GM23338 (cell line): ENCODE results near the gene CELSR1. TPM values are rescaled to one million over a fixed set of nuclear protein-coding genes. Genes with fewer than 3 reads are reported as not detected.

Source experiments
- ATAC-seq: fragments of 200-7000 bp; cut with Tn5 transposase; 3 replicates; pipeline ENCODE4 v1.9.1; 2020
- DNase-seq: peaks from one replicate; pipeline ENCODE4 v3.0.0-alpha.2; 2015; ENCODE audit warnings: low spot score
- H2AFZ ChIP-seq: fragments of 200-600 bp; sonication (generic); 2 replicates; pipeline ENCODE4 v1.8.0; 2016; ENCODE audit warnings: antibody characterized with exemption, mild to moderate bottlenecking, moderate library complexity
- H3F3A ChIP-seq: fragments of 200-600 bp; sonication (generic); replicated peaks from 2 replicates; pipeline ENCODE4 v1.8.0; 2017; ENCODE audit warnings: antibody characterized with exemption, mixed run types, low read depth
- H3K27ac ChIP-seq: fragments of 200-600 bp; sonication (generic); 2 replicates; pipeline ENCODE4 v1.6.1; 2016; ENCODE audit warnings: low read depth
- H3K27me3 ChIP-seq: fragments of 200-600 bp; sonication (generic); 2 replicates; pipeline ENCODE4 v1.8.0; 2016; ENCODE audit warnings: mild to moderate bottlenecking, mixed run types, moderate library complexity; ENCODE audit not compliant: insufficient read depth
- H3K36me3 ChIP-seq: fragments of 200-600 bp; sonication (generic); 2 replicates; pipeline ENCODE4 v1.8.0; 2016; ENCODE audit warnings: mild to moderate bottlenecking; ENCODE audit not compliant: insufficient read depth
- H3K4me1 ChIP-seq: fragments of 200-600 bp; sonication (generic); 2 replicates; pipeline ENCODE4 v1.8.0; 2016; ENCODE audit warnings: mild to moderate bottlenecking, moderate library complexity; ENCODE audit not compliant: insufficient read depth
- H3K4me2 ChIP-seq: fragments of 200-600 bp; sonication (generic); 2 replicates; pipeline ENCODE4 v1.7.1; 2017; ENCODE audit warnings: mixed run types
- H3K4me3 ChIP-seq: fragments of 200-600 bp; sonication (generic); 2 replicates; pipeline ENCODE4 v1.6.1; 2016; ENCODE audit warnings: mixed run types
- H3K79me2 ChIP-seq: fragments of 200-600 bp; sonication (generic); replicated peaks from 2 replicates; pipeline ENCODE4 v1.8.0; 2017; ENCODE audit warnings: mild to moderate bottlenecking; ENCODE audit not compliant: insufficient read depth
- H3K9me2 ChIP-seq: fragments of 200-600 bp; sonication (generic); 2 replicates; pipeline ENCODE4 v1.8.0; 2017; ENCODE audit not compliant: insufficient read depth
- H4K20me1 ChIP-seq: fragments of 200-600 bp; sonication (generic); replicated peaks from 2 replicates; pipeline ENCODE4 v1.8.0; 2017; ENCODE audit warnings: mild to moderate bottlenecking; ENCODE audit not compliant: insufficient read depth
- H3K27ac Mint-ChIP-seq: 2 replicates; pipeline ENCODE4 v1.8.0; 2020; ENCODE audit warnings: inconsistent platforms, mild to moderate bottlenecking, moderate library complexity, mixed read lengths
- H3K27me3 Mint-ChIP-seq: 3 replicates; pipeline ENCODE4 v1.8.0; 2022; ENCODE audit warnings: low read depth, mild to moderate bottlenecking, moderate library complexity, mixed read lengths, inconsistent platforms; ENCODE audit not compliant: insufficient read depth, poor library complexity
- H3K36me3 Mint-ChIP-seq: 3 replicates; pipeline ENCODE4 v1.8.0; 2021; ENCODE audit warnings: low read depth, mild to moderate bottlenecking, inconsistent platforms, moderate library complexity, mixed read lengths
- H3K4me1 Mint-ChIP-seq: 3 replicates; pipeline ENCODE4 v1.8.0; 2020; ENCODE audit warnings: mild to moderate bottlenecking, inconsistent platforms, mixed read lengths
- H3K4me3 Mint-ChIP-seq: 3 replicates; pipeline ENCODE4 v1.8.0; 2021; ENCODE audit warnings: moderate library complexity, mild to moderate bottlenecking, inconsistent platforms, mixed read lengths
- H3K9me3 Mint-ChIP-seq: 3 replicates; pipeline ENCODE4 v1.8.0; 2020; ENCODE audit warnings: moderate library complexity, mild to moderate bottlenecking, inconsistent platforms, mixed read lengths
- CREB1 ChIP-seq: fragments of 250-450 bp; sonication (Bioruptor Pico); IDR thresholded peaks from 2 replicates; pipeline ENCODE4 v1.5.0; 2020; ENCODE audit warnings: low read depth, mild to moderate bottlenecking, moderate library complexity
- EZH2 ChIP-seq: fragments of 200-600 bp; sonication (generic); IDR thresholded peaks from one replicate; pipeline ENCODE4 v1.8.0; 2017; ENCODE audit warnings: antibody characterized with exemption, mild to moderate bottlenecking, low read depth; ENCODE audit not compliant: unreplicated experiment
- EZH2phosphoT487 ChIP-seq: fragments of 200-600 bp; sonication (generic); IDR thresholded peaks from one replicate; pipeline ENCODE4 v1.8.1; 2018; ENCODE audit warnings: antibody characterized with exemption; ENCODE audit not compliant: unreplicated experiment
- JUNB ChIP-seq: IDR thresholded peaks from one replicate; pipeline ENCODE4 v1.6.1; 2016; ENCODE audit warnings: antibody characterized with exemption; ENCODE audit not compliant: unreplicated experiment
- NANOG ChIP-seq: IDR thresholded peaks from 2 replicates; pipeline ENCODE4 v1.6.1; 2016; ENCODE audit warnings: antibody characterized with exemption, borderline replicate concordance
- POLR2AphosphoS5 ChIP-seq: IDR thresholded peaks from 2 replicates; pipeline ENCODE4 v1.6.1; 2016; ENCODE audit warnings: antibody characterized with exemption, low read depth
- REST ChIP-seq: IDR thresholded peaks from one replicate; pipeline ENCODE4 v1.6.1; 2018; ENCODE audit warnings: antibody characterized with exemption; ENCODE audit not compliant: unreplicated experiment
- STAT1 ChIP-seq: IDR thresholded peaks from one replicate; pipeline ENCODE4 v1.6.1; 2016; ENCODE audit warnings: antibody characterized with exemption; ENCODE audit not compliant: unreplicated experiment
- ZNF114 ChIP-seq: fragments of 250-450 bp; sonication (Bioruptor Pico); IDR thresholded peaks from 2 replicates; pipeline ENCODE4 v1.5.0; 2020; ENCODE audit warnings: mild to moderate bottlenecking, moderate library complexity
- ZNF331 ChIP-seq: fragments of 250-450 bp; sonication (Bioruptor Pico); IDR thresholded peaks from 2 replicates; pipeline ENCODE4 v1.5.0; 2020; ENCODE audit warnings: low read depth, mild to moderate bottlenecking, moderate library complexity
- polyA plus RNA-seq: library from polyadenylated mRNA; unstranded; fragments of >200 nt; fragmentation: Nextera tagmentation; extraction: Ambion mirVana; gene quantifications from 2 replicates; pipeline ENCODE4 v1.2.1, GENCODE V29; 2016
- total RNA-seq: library from RNA; depleted of rRNA; stranded (reverse); fragments of >200 nt; shearing (Covaris generic); gene quantifications from 2 replicates; pipeline ENCODE4 v1.2.3, GENCODE V29; 2014
- TF ChIP-seq, protein P1 (sequence below), 2 experiments: fragments of 200-600 bp in 1 of 2; sonication (generic) in 1 of 2; conservative IDR thresholded peaks; 2 replicates each; pipeline versions ENCODE4 v1.5.1 to v1.6.1; 2016 to 2017; ENCODE audit warnings: antibody characterized with exemption in 2 of 2, low read depth in 2 of 2, mild to moderate bottlenecking in 2 of 2, moderate library complexity in 1 of 2
- TF ChIP-seq, protein P2 (sequence below): IDR thresholded peaks from 2 replicates; pipeline ENCODE4 v1.6.1; 2016; ENCODE audit warnings: antibody characterized with exemption
- TF ChIP-seq, protein P3 (sequence below): fragments of 250-450 bp; sonication (Bioruptor Pico); IDR thresholded peaks from 2 replicates; pipeline ENCODE4 v1.5.0; 2020; ENCODE audit warnings: mild to moderate bottlenecking, moderate library complexity

The CELSR1 gene
- total and polyA plus RNA-seq, 2 experiments from 2014 or later, result 4.8 to 20.4 TPM

DNA sequence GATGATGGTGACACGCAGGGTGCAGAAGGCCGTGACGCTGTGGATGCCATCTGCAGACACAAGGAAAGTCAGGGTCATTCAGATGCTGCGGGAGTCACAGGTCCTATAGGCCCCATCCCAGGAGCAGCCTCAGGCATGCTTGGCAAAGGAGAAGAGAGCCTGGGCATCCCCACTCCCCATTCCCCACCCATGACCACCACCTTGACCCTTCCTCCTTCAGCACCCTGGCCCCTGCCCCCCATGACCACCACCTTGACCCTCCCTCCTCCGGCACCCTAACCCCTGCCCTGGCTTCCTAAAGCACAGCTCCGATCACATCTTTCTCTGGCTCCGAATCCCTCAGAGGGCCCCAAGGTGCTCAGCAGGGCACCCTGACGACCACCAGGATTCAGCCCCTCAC is 73.1 kb downstream of the CELSR1 start:
- peaks cover 7% of the 10 kb centered on the region; the same call in 1 of the 3 replicates for H3K36me3 Mint-ChIP-seq
- ATAC-seq, result no peak
- Histone ChIP-seq H3K36me3 (no peaks in the 10 kb centered on the region), H3K4me1 (no peaks in the 10 kb centered on the region), H3K9me2 (no peaks in the 10 kb centered on the region), H3K27ac (no peak overlapping the region), H3K79me2 (no peaks in the 10 kb centered on the region), H3K27me3 (no peaks in the 10 kb centered on the region), H3K4me2 (no peak overlapping the region), H2AFZ (no peak overlapping the region), H3F3A (no peaks in the 10 kb centered on the region), H4K20me1 (no peaks in the 10 kb centered on the region), H3K4me3 (no peak overlapping the region)
- H3K4me3 Mint-ChIP-seq, result no peak overlapping the region
- peaks cover 9% of the 10 kb centered on the region; the same call in 2 of the 3 replicates for H3K4me1 Mint-ChIP-seq
- peaks cover 5% of the 10 kb centered on the region; the same call in 2 of the 3 replicates for H3K9me3 Mint-ChIP-seq
- H3K27me3 Mint-ChIP-seq, result peaks cover 12% of the 10 kb centered on the region
- H3K27ac Mint-ChIP-seq, result no peak overlapping the region
- no peak for DNase-seq
- TF ChIP-seq ZNF331 (CRISPR knock-in tag) (no peak), POLR2AphosphoS5 (no peak), NANOG (no peak), JUNB (no peak), EZH2phosphoT487 (no peak), CREB1 (CRISPR knock-in tag) (no peak), EZH2 (no peak), STAT1 (no peak), REST (no peak), ZNF114 (CRISPR knock-in tag) (no peak)
- TF ChIP-seq, protein P1, sequence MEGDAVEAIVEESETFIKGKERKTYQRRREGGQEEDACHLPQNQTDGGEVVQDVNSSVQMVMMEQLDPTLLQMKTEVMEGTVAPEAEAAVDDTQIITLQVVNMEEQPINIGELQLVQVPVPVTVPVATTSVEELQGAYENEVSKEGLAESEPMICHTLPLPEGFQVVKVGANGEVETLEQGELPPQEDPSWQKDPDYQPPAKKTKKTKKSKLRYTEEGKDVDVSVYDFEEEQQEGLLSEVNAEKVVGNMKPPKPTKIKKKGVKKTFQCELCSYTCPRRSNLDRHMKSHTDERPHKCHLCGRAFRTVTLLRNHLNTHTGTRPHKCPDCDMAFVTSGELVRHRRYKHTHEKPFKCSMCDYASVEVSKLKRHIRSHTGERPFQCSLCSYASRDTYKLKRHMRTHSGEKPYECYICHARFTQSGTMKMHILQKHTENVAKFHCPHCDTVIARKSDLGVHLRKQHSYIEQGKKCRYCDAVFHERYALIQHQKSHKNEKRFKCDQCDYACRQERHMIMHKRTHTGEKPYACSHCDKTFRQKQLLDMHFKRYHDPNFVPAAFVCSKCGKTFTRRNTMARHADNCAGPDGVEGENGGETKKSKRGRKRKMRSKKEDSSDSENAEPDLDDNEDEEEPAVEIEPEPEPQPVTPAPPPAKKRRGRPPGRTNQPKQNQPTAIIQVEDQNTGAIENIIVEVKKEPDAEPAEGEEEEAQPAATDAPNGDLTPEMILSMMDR (conservative IDR thresholded peaks at IDR 0.05; ENCODE audit: low read depth in 2 of 2), result no peak
- TF ChIP-seq, protein P2, sequence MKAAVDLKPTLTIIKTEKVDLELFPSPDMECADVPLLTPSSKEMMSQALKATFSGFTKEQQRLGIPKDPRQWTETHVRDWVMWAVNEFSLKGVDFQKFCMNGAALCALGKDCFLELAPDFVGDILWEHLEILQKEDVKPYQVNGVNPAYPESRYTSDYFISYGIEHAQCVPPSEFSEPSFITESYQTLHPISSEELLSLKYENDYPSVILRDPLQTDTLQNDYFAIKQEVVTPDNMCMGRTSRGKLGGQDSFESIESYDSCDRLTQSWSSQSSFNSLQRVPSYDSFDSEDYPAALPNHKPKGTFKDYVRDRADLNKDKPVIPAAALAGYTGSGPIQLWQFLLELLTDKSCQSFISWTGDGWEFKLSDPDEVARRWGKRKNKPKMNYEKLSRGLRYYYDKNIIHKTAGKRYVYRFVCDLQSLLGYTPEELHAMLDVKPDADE, result no peak
- TF ChIP-seq, protein P3, sequence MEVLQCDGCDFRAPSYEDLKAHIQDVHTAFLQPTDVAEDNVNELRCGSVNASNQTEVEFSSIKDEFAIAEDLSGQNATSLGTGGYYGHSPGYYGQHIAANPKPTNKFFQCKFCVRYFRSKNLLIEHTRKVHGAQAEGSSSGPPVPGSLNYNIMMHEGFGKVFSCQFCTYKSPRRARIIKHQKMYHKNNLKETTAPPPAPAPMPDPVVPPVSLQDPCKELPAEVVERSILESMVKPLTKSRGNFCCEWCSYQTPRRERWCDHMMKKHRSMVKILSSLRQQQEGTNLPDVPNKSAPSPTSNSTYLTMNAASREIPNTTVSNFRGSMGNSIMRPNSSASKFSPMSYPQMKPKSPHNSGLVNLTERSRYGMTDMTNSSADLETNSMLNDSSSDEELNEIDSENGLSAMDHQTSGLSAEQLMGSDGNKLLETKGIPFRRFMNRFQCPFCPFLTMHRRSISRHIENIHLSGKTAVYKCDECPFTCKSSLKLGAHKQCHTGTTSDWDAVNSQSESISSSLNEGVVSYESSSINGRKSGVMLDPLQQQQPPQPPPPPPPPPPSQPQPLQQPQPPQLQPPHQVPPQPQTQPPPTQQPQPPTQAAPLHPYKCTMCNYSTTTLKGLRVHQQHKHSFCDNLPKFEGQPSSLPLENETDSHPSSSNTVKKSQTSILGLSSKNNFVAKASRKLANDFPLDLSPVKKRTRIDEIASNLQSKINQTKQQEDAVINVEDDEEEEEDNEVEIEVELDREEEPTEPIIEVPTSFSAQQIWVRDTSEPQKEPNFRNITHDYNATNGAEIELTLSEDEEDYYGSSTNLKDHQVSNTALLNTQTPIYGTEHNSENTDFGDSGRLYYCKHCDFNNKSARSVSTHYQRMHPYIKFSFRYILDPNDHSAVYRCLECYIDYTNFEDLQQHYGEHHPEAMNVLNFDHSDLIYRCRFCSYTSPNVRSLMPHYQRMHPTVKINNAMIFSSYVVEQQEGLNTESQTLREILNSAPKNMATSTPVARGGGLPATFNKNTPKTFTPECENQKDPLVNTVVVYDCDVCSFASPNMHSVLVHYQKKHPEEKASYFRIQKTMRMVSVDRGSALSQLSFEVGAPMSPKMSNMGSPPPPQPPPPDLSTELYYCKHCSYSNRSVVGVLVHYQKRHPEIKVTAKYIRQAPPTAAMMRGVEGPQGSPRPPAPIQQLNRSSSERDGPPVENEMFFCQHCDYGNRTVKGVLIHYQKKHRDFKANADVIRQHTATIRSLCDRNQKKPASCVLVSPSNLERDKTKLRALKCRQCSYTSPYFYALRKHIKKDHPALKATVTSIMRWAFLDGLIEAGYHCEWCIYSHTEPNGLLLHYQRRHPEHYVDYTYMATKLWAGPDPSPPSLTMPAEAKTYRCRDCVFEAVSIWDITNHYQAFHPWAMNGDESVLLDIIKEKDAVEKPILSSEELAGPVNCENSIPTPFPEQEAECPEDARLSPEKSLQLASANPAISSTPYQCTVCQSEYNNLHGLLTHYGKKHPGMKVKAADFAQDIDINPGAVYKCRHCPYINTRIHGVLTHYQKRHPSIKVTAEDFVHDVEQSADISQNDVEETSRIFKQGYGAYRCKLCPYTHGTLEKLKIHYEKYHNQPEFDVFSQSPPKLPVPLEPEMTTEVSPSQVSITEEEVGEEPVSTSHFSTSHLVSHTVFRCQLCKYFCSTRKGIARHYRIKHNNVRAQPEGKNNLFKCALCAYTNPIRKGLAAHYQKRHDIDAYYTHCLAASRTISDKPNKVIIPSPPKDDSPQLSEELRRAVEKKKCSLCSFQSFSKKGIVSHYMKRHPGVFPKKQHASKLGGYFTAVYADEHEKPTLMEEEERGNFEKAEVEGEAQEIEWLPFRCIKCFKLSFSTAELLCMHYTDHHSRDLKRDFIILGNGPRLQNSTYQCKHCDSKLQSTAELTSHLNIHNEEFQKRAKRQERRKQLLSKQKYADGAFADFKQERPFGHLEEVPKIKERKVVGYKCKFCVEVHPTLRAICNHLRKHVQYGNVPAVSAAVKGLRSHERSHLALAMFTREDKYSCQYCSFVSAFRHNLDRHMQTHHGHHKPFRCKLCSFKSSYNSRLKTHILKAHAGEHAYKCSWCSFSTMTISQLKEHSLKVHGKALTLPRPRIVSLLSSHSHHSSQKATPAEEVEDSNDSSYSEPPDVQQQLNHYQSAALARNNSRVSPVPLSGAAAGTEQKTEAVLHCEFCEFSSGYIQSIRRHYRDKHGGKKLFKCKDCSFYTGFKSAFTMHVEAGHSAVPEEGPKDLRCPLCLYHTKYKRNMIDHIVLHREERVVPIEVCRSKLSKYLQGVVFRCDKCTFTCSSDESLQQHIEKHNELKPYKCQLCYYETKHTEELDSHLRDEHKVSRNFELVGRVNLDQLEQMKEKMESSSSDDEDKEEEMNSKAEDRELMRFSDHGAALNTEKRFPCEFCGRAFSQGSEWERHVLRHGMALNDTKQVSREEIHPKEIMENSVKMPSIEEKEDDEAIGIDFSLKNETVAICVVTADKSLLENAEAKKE (CRISPR knock-in tag), result no peak
